ENCODE data around the gene LDLRAD4.
"Not testable (repeated sequence)": the region's sequence is repeated elsewhere in the genome, so short reads cannot be mapped to it uniquely, and the experiment has no call there.

Gene LDLRAD4

GRCh38 chr18:13313006-13313686 lies 94.6 kb downstream of the LDLRAD4 start:
- DNase-seq: no peak

- no peak for DNase-seq
Measured at GRCh38 chr18:13315000-13315399, 96.4 kb downstream of the LDLRAD4 start.

DNA sequence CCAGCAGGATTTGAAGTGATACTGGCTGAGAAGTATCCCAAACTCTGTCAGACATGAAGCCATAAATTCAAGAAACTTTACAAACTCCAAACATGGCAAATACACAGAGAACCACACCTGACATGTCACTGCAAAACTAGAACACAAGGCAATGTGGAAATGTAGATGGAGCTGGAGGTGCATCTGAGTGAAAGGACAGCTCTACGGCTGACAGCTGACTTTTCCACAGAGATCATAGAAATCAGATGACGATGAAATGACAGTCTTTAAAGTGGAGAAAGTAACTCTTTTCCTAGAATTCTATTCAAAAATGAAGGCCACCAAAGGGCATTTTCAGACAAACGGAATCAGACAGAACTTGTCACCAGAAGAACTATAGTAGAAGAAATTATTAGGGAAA lies 97.5 kb downstream of the LDLRAD4 start:
- peak; percentile 32 for DNase-seq

DNA sequence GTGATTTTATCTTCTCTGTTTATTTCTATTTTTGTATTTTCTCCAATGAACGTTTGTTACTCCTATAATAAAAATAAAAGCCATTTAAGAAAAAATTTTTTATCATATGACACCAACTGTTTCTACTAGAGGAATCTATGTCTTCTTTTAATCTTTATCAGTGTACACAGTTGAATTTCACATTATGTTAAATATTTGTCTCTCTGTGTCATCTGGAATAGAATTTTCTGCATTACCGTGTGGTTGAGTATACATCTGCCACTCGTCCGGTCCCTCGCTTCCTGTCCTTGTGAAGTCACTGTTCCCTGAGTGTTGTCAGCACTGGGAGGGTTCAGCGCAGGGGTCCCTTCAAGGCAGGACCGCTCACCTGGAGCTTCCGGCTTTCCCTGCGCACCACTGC lies 99.2 kb downstream of the LDLRAD4 start:
- DNase-seq: no peak

DNA sequence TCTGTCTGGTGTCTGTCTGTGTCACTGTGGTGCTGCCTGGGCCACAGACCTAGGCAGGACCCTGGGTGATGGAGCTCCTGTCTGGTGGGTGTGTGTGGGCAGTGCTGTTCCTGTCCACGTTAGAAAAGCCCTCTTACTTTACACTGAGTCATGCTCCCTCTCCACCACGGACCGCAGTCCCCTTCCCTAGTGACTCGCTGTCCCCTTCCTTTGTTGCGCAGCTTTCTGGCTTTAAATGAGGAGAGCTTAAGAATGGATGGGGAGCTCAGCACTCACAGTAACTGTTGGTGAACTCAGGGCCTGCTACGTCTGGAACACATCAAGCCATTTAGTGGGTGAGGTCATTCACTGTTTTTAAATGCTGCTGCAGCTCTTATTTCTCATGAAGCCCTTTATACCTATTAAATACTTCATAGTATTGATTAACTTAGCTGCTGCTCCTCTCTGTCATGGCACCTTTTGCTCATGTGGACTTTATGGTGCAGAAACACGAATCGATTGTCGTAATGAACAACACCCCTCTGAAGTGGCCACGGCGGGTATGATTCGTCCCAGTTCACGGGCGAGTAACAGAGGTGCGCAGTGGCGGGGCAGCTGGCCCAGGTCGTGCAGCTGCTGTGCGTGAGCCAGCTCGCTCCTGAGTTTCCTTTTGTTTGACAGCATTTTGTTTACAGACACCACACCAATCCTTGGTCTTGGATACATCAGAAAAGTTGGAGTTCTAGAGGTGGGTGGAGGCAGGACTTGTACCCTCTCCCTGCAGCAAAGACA lies 100.4 kb downstream of the LDLRAD4 start:
- no peak for DNase-seq

DNA sequence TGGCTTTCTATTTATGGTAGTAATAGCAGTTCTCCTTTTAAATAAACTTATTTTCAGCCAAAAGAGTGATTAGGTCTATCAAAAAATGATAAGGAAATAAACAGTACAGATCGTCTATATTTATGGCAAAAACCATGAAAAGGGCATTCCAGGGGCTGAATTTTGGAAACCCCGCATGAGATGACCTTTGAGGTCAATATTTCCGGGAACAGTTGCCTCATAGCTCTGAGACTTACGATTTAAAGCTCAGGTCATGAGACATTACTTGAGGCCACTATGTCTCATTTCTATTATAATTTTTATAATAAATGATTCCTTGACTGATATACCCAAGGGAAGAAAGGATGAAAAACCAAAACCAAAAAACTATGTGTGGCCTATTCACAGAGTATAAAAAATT lies 101.1 kb downstream of the LDLRAD4 start:
- DNase-seq: no peak

GRCh38 chr18:13320096-13320495 lies 101.5 kb downstream of the LDLRAD4 start:
- DNase-seq: no peak

- DNase-seq: no peak
Measured at GRCh38 chr18:13320891-13321425, 102.4 kb downstream of the LDLRAD4 start.

- DNase-seq: no peak
Measured at GRCh38 chr18:13321923-13322322, 103.4 kb downstream of the LDLRAD4 start.

DNA sequence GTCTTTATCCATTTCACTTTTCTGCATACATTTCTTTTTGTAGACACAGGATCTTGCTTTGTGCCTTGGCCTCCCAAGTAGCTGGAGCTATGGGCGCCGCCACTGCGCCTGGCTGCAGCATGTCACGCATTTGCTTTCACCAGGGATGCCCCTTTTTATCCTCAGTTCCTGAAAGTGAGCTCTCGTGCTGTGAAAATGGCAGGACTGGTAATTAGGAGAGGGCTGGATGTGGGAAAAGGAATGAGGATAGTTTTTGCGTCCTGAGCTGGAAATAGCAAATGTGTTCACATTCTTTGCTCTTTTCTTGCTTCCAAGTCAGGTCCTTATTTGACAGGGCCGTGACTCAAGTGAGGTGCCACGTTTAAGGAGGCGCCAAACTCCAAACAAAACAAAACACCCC lies 104.6 kb downstream of the LDLRAD4 start:
- no peak for DNase-seq

DNA sequence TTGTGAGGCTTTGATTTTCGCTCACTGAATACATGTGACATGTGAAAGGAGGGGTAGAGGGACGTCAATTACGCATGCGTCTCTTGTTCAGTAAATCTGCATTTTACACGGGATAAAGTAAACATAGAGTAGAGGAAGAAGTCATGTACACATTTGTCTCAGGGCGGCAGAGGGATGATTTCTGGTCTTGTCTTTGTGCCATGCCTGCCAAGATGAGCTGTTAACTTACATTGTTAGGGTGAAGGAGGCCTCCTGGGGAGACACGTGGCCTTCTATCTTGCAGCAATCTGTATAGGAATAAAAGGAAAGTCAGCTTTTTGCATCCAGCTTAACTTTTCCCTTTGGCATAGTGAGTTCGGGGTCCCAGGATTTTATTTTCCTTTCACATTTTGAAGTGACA lies 106.3 kb downstream of the LDLRAD4 start:
- no peak for DNase-seq

DNA sequence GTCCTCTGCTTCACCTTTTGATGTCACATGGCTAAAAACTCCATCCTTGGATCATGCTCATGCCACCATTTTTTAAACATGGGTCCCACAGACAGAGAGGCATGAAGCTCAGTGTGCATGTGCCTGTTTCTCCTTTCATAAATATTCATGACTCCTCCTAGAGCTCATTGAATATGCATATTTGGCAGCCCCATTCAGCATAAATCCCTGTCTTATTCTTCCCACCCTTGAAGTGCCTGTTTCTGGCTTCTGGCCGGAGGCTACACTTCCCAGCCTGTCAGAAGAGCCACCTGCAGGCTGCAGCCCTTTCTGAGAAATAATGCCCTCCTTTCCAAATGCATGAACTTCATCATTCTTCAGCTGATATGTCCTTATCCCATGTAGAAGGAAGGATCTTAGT lies 109.7 kb downstream of the LDLRAD4 start:
- no peak for DNase-seq

DNA sequence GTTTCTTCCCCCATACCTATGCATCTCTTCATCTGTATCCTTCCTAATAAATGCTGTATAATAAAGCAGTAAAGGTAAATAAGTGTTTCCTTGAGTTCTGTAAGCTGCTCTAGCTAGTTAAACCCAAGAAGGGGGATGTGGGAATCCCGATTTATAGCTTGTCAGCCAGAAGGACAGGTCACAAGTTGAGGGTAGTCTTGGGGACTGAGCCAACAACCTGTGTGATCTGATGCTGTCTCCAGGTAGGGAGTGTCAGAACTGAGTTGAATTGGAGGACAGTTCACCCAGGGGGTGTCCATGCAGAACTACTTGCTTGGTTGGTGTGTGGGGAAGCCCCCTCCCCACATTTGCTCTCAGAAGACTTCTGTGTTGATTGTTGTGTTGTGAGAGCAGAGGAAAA lies 112.4 kb downstream of the LDLRAD4 start:
- DNase-seq: no peak

DNA sequence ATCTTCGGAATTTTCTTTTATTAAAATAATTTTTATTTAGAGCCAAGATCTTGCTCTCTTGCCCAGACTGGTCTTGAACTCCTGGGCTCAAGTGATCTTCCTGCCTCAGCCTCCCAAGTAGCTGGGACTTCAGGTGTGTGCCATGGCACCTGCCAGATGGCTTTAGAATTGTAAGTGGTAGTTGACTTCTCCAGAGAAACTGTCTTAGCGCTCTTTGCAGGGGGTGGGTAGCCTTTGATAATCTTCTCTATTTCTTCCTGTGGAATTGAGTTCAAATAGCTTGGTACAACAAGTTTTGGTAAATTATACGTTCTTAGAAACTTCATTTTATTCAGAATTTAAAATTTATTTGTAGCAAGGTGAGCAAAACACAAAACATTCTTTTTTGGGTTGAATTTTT lies 113.3 kb downstream of the LDLRAD4 start:
- DNase-seq: no peak

DNA sequence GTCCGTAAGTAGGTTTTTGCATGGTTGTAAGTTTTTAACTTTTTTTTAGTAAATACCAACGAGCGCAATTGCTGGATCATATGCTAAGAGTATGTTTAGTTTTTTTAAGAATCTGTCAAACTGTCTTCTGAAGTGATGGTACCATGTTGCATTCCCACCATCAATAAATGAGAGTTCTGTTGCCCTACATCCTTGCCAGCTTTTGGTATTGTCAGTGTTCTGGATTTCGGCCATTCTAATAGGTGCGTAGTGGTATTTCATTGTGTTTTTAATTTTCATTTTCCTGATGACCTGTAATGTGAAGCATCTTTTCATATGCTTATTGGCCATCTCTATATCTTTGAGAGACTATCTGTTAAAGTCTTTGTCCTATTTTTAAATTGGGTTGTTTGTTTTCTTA lies 114.3 kb downstream of the LDLRAD4 start:
- no peak for DNase-seq

GRCh38 chr18:13335903-13336302 lies 117.3 kb downstream of the LDLRAD4 start:
- DNase-seq: no peak

DNA sequence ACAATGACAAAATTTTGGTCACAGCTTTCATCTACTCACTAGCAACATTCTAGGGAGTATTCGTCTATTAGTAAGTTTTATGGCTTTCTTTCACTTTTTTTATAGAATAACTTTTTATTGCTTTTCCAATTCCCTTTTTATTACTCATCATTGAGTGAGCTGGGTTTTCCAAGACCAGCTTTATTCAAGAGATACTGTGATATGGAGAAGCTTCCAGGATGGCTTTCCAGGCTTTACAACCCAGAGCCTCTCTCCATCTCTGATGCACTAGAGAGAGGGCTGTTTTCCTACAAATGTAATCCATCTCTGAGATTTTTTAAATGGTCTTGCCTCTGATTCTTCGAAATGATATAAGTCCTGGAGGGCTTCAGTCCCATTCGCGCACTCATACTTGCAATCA lies 118.3 kb downstream of the LDLRAD4 start:
- no peak for DNase-seq

DNA sequence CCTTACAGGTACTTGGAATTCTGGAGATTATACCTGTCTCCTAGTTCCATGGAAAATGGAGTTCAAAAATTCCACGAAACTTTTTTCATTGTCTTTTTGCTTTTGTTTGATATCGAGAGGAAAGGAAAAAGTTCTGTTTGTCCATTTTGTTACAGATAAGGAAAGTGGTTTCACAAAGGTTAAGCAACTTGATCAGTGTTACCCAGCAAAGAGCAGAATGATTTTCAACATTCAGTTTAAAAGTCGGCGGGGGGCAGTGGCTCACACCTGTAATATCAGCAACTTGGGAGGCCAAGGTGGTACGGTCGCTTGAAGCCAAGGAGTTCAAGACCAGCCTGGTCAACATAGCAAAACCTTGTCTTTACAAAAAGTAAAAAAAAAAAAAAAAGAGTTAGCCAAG lies 118.8 kb downstream of the LDLRAD4 start:
- DNase-seq: no peak

- no peak for DNase-seq
Measured at GRCh38 chr18:13338318-13338717, 119.8 kb downstream of the LDLRAD4 start.

DNA sequence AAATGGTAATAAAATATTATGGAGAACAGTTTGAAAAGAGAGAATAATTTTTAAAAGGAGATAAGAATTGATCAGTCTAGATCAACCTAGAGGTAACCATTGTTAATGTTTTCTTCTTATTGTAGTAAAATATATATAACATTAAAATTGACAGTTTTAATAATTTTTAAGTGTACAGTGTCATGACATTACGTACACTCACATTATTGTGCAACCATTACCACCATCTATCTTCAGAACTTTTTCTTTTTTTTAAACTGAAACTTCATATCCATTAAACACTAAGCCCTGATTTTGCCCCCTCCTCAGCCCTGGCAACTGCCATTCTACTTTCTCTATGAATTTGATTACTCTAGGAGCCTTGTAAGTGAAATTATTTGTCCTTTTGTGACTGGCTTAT lies 121.1 kb downstream of the LDLRAD4 start:
- DNase-seq: no peak

DNA sequence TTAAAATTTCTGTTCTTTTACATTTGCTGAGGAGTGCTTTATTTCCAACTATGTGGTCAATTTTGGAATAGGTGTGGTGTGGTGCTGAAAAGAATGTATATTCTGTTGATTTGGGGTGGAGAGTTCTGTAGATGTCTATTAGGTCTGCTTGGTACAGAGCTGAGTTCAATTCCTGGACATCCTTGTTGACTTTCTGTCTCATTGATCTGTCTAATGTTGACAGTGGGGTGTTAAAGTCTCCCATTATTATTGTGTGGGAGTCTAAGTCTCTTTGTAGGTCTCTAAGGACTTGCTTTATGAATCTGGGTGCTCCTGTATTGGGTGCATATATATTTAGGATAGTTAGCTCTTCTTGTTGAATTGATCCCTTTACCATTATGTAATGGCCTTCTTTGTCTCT lies 127.9 kb downstream of the LDLRAD4 start:
- not testable (repeated sequence) for DNase-seq

- peak; percentile 24 for DNase-seq
Measured at GRCh38 chr18:13353084-13353823, 134.7 kb downstream of the LDLRAD4 start.

DNA sequence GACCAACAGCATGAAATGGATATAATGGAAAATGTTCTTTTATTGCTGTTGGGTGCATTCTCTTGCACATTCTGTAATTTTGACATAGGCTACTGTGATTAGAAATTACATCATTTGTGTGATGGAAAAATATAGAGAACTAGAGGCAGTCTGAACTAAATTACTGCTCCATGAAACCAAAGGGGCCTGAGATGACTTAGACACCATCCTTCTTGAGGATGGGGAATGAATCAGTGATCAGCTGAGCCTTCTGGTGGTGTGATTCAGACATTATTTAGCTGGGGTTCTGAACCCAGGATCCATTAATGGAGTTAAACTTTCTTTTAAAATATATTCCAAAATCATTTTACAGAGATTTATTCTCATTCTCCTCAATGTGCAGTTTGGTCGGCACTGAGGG lies 135.8 kb downstream of the LDLRAD4 start:
- DNase-seq: no peak

DNA sequence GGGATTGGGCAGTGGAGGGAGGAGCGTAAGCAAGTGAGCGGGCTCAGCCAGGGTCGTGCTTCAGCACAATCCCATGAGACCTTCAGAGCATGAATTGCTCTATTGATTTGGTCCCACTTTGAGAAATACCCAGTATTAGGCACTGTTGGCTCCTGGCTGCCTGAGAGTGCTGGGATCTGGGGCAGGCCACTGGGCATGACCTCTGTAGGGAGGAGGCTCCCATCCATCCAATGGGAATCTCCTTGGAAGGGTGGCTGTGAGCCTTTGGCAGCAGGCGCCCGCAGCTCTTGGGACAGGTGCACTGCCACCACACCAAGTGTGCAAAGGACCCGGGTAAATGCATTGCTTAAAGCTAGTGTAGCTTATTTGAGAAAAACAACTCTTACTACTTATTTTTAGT lies 137.5 kb downstream of the LDLRAD4 start:
- DNase-seq: no peak
